ENCODE measurements around the gene RUNDC3A.
"Not testable (repeated sequence)": the region's sequence is repeated elsewhere in the genome, so short reads cannot be mapped to it uniquely, and the experiment has no call there.

RUNDC3A gene

GRCh38 chr17:44331249-44331760, 22.9 kb downstream of the RUNDC3A start:
- H3K9ac ChIP-seq (ENCODE audit: insufficient read length, low read depth): no peak overlapping the region
- no peak for DNase-seq (ENCODE audit: low read depth, low spot score)
- peaks cover 10% of the 10 kb centered on the region for H3K4me1 ChIP-seq (ENCODE audit: insufficient read depth, insufficient read length)
- H3K4me3 ChIP-seq (ENCODE audit: insufficient read length, low read depth): no peak overlapping the region
- TF ChIP-seq ZNF274 (IDR thresholded peaks at IDR 0.05; ENCODE audit: low read depth, low read length) (no peak), SUZ12 (IDR thresholded peaks at IDR 0.05; ENCODE audit: extremely low read depth, insufficient read depth, insufficient read length) (no peak), YY1 (IDR thresholded peaks at IDR 0.05; ENCODE audit: insufficient read depth, insufficient read length) (no peak)
- H3K27me3 ChIP-seq (ENCODE audit: insufficient read depth, insufficient read length): no peaks in the 10 kb centered on the region
- no peaks in the 10 kb centered on the region for H3K9me3 ChIP-seq (ENCODE audit: insufficient read depth, low read length)
- no peaks in the 10 kb centered on the region for H3K36me3 ChIP-seq (ENCODE audit: insufficient read depth, insufficient read length, low read length)

GRCh38 chr17:44333371-44333770, 25.0 kb downstream of the RUNDC3A start:
- no peak overlapping the region for H3K9ac ChIP-seq (ENCODE audit: insufficient read length, low read depth)
- no peak for DNase-seq (ENCODE audit: low read depth, low spot score)

GRCh38 chr17:44334315-44334714, 25.9 kb downstream of the RUNDC3A start:
- no peaks in the 10 kb centered on the region for H3K9me3 ChIP-seq (ENCODE audit: insufficient read depth, low read length)
- TF ChIP-seq SUZ12 (IDR thresholded peaks at IDR 0.05; ENCODE audit: extremely low read depth, insufficient read depth, insufficient read length): no peak
- TF ChIP-seq ZNF274 (IDR thresholded peaks at IDR 0.05; ENCODE audit: low read depth, low read length): no peak
- no peak for TF ChIP-seq YY1 (IDR thresholded peaks at IDR 0.05; ENCODE audit: insufficient read depth, insufficient read length)
- H3K36me3 ChIP-seq (ENCODE audit: insufficient read depth, insufficient read length, low read length): no peaks in the 10 kb centered on the region
- no peak for DNase-seq (ENCODE audit: low read depth, low spot score)
- H3K9ac ChIP-seq (ENCODE audit: insufficient read length, low read depth): no peak overlapping the region
- H3K4me1 ChIP-seq (ENCODE audit: insufficient read depth, insufficient read length): peaks cover 4% of the 10 kb centered on the region
- H3K4me3 ChIP-seq (ENCODE audit: insufficient read length, low read depth): no peak overlapping the region
- H3K27me3 ChIP-seq (ENCODE audit: insufficient read depth, insufficient read length): no peaks in the 10 kb centered on the region

More at GRCh38 chr17:44333371-44333770, 25.0 kb downstream of the RUNDC3A start:
- TF ChIP-seq YY1 (IDR thresholded peaks at IDR 0.05; ENCODE audit: insufficient read depth, insufficient read length) (no peak), SUZ12 (IDR thresholded peaks at IDR 0.05; ENCODE audit: extremely low read depth, insufficient read depth, insufficient read length) (no peak), ZNF274 (IDR thresholded peaks at IDR 0.05; ENCODE audit: low read depth, low read length) (no peak)
- Histone ChIP-seq H3K4me3 (ENCODE audit: insufficient read length, low read depth) (no peak overlapping the region), H3K9me3 (ENCODE audit: insufficient read depth, low read length) (no peaks in the 10 kb centered on the region), H3K36me3 (ENCODE audit: insufficient read depth, insufficient read length, low read length) (no peaks in the 10 kb centered on the region), H3K27me3 (ENCODE audit: insufficient read depth, insufficient read length) (no peaks in the 10 kb centered on the region), H3K4me1 (ENCODE audit: insufficient read depth, insufficient read length) (peaks cover 8% of the 10 kb centered on the region)

GRCh38 chr17:44334727-44335126, 26.3 kb downstream of the RUNDC3A start:
- no peak for DNase-seq (ENCODE audit: low read depth, low spot score)
- H3K4me3 ChIP-seq (ENCODE audit: insufficient read length, low read depth): no peak overlapping the region
- no peaks in the 10 kb centered on the region for H3K9me3 ChIP-seq (ENCODE audit: insufficient read depth, low read length)
- H3K4me1 ChIP-seq (ENCODE audit: insufficient read depth, insufficient read length): peaks cover 4% of the 10 kb centered on the region
- no peaks in the 10 kb centered on the region for H3K36me3 ChIP-seq (ENCODE audit: insufficient read depth, insufficient read length, low read length)
- H3K9ac ChIP-seq (ENCODE audit: insufficient read length, low read depth): no peak overlapping the region
- H3K27me3 ChIP-seq (ENCODE audit: insufficient read depth, insufficient read length): no peaks in the 10 kb centered on the region
- no peak for TF ChIP-seq ZNF274 (IDR thresholded peaks at IDR 0.05; ENCODE audit: low read depth, low read length)
- no peak for TF ChIP-seq YY1 (IDR thresholded peaks at IDR 0.05; ENCODE audit: insufficient read depth, insufficient read length)
- no peak for TF ChIP-seq SUZ12 (IDR thresholded peaks at IDR 0.05; ENCODE audit: extremely low read depth, insufficient read depth, insufficient read length)

GRCh38 chr17:44335564-44335963, 27.2 kb downstream of the RUNDC3A start:
- Histone ChIP-seq H3K9ac (ENCODE audit: insufficient read length, low read depth) (no peak overlapping the region), H3K4me1 (ENCODE audit: insufficient read depth, insufficient read length) (peaks cover 4% of the 10 kb centered on the region), H3K27me3 (ENCODE audit: insufficient read depth, insufficient read length) (peaks cover 2% of the 10 kb centered on the region), H3K36me3 (ENCODE audit: insufficient read depth, insufficient read length, low read length) (no peaks in the 10 kb centered on the region), H3K4me3 (ENCODE audit: insufficient read length, low read depth) (no peak overlapping the region), H3K9me3 (ENCODE audit: insufficient read depth, low read length) (no peaks in the 10 kb centered on the region)
- TF ChIP-seq ZNF274 (IDR thresholded peaks at IDR 0.05; ENCODE audit: low read depth, low read length): no peak
- TF ChIP-seq YY1 (IDR thresholded peaks at IDR 0.05; ENCODE audit: insufficient read depth, insufficient read length): no peak
- TF ChIP-seq SUZ12 (IDR thresholded peaks at IDR 0.05; ENCODE audit: extremely low read depth, insufficient read depth, insufficient read length): no peak
- no peak for DNase-seq (ENCODE audit: low read depth, low spot score)

- no peak for DNase-seq (ENCODE audit: low read depth, low spot score)
- Histone ChIP-seq H3K27me3 (ENCODE audit: insufficient read depth, insufficient read length) (peaks cover 4% of the 10 kb centered on the region), H3K9me3 (ENCODE audit: insufficient read depth, low read length) (no peaks in the 10 kb centered on the region), H3K9ac (ENCODE audit: insufficient read length, low read depth) (no peak overlapping the region), H3K4me1 (ENCODE audit: insufficient read depth, insufficient read length) (peaks cover 4% of the 10 kb centered on the region), H3K36me3 (ENCODE audit: insufficient read depth, insufficient read length, low read length) (no peaks in the 10 kb centered on the region), H3K4me3 (ENCODE audit: insufficient read length, low read depth) (no peak overlapping the region)
- TF ChIP-seq ZNF274 (IDR thresholded peaks at IDR 0.05; ENCODE audit: low read depth, low read length): no peak
- TF ChIP-seq YY1 (IDR thresholded peaks at IDR 0.05; ENCODE audit: insufficient read depth, insufficient read length): no peak
- TF ChIP-seq SUZ12 (IDR thresholded peaks at IDR 0.05; ENCODE audit: extremely low read depth, insufficient read depth, insufficient read length): no peak
Measured at GRCh38 chr17:44335968-44336367, 27.6 kb downstream of the RUNDC3A start.

GRCh38 chr17:44338702-44339101, 30.3 kb downstream of the RUNDC3A start:
- DNase-seq (ENCODE audit: low read depth, low spot score): no peak
- Histone ChIP-seq H3K4me1 (ENCODE audit: insufficient read depth, insufficient read length) (peaks cover 4% of the 10 kb centered on the region), H3K27me3 (ENCODE audit: insufficient read depth, insufficient read length) (peaks cover 26% of the 10 kb centered on the region), H3K9me3 (ENCODE audit: insufficient read depth, low read length) (no peaks in the 10 kb centered on the region), H3K36me3 (ENCODE audit: insufficient read depth, insufficient read length, low read length) (no peaks in the 10 kb centered on the region), H3K9ac (ENCODE audit: insufficient read length, low read depth) (no peak overlapping the region), H3K4me3 (ENCODE audit: insufficient read length, low read depth) (no peak overlapping the region)
- TF ChIP-seq ZNF274 (IDR thresholded peaks at IDR 0.05; ENCODE audit: low read depth, low read length) (no peak), SUZ12 (IDR thresholded peaks at IDR 0.05; ENCODE audit: extremely low read depth, insufficient read depth, insufficient read length) (no peak), YY1 (IDR thresholded peaks at IDR 0.05; ENCODE audit: insufficient read depth, insufficient read length) (no peak)

GRCh38 chr17:44340553-44340952, 32.2 kb downstream of the RUNDC3A start:
- not testable (repeated sequence) for H3K4me1 ChIP-seq (ENCODE audit: insufficient read depth, insufficient read length); H3K9me3 ChIP-seq (ENCODE audit: insufficient read depth, low read length); DNase-seq (ENCODE audit: low read depth, low spot score); H3K36me3 ChIP-seq (ENCODE audit: insufficient read depth, insufficient read length, low read length); H3K9ac ChIP-seq (ENCODE audit: insufficient read length, low read depth); H3K4me3 ChIP-seq (ENCODE audit: insufficient read length, low read depth)
- peaks cover 33% of the 10 kb centered on the region for H3K27me3 ChIP-seq (ENCODE audit: insufficient read depth, insufficient read length)
